AG04449 (cell line): ENCODE measurements around the gene AIG1.

ENCODE experiments used
- CTCF ChIA-PET: fragments of 350-600 bp; formaldehyde crosslinking; extraction: SDS; loops from one replicate; lab custom pipeline; 2021; ENCODE audit warnings: antibody characterized with exemption; lab: Yijun Ruan, JAX
- POLR2A ChIA-PET: fragments of 400-600, 350-600 bp; formaldehyde crosslinking; extraction: SDS; loops from one replicate; lab custom pipeline; 2020; ENCODE audit warnings: antibody characterized with exemption, inconsistent platforms; lab: Yijun Ruan, JAX
- DNase-seq: peaks from one replicate; pipeline ENCODE4 v3.0.0-alpha.2; 2010; ENCODE audit warnings: low read depth, low spot score
- H3K4me3 ChIP-seq: 2 replicates; pipeline ENCODE4 v1.5.1; 2011; ENCODE audit warnings: low read depth, mild to moderate bottlenecking, control low read depth, low read length
- CTCF ChIP-seq: IDR thresholded peaks from one replicate; pipeline ENCODE4 v1.5.1; 2011; ENCODE audit warnings: mild to moderate bottlenecking, moderate library complexity, low read length, control low read depth, inconsistent platforms; ENCODE audit not compliant: insufficient read depth; ENCODE audit errors: missing control alignments

The AIG1 gene

GRCh38 chr6:143022587-143022986 lies 38.1 kb upstream of the AIG1 start:
- no peak overlapping the region for H3K4me3 ChIP-seq
- CTCF ChIA-PET = interaction anchor here (0.7 kb wide), 1 partner anchor 330 kb away, joined by 3 read pairs; no protein-coding TSS in a partner anchor
- DNase-seq = no peak
- POLR2A ChIA-PET = no interaction called here
- TF ChIP-seq CTCF = no peak

DNA sequence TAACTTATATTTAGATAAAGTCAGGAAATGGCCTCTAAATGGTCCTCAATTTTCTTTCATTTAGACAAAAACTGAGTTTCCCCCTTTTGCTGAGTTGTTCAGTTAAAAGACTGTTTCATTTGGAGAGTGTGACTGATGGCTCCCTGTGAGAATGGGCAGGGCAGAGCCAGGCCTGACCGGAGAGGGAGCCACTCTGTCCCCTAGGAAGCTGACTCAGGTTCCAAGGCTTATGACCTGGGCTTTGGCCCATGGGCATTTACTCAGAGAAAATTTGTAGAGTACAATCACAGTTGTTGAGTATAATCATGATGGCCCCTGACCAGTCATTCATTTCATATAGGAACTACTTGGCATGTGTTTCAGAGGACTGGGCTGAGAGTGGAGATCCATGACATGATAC lies 37.0 kb upstream of the AIG1 start:
- ChIA-PET POLR2A (no interaction called here), CTCF (interaction anchor here (1.3 kb wide), 1 partner anchor 404 kb away, joined by 3 read pairs; no protein-coding TSS in a partner anchor)

GRCh38 chr6:143024977-143025376 lies 35.7 kb upstream of the AIG1 start:
- ChIA-PET POLR2A (no interaction called here), CTCF (interaction anchor here (0.8 to 1.3 kb wide), 2 partner anchors 11 to 403 kb away, joined by 3 read pairs; no protein-coding TSS in a partner anchor)
- TF ChIP-seq CTCF = no peak
- H3K4me3 ChIP-seq = no peak overlapping the region
- DNase-seq = no peak

More for the DNA sequence above, 37.0 kb upstream of the AIG1 start:
- DNase-seq = no peak
- no peak for TF ChIP-seq CTCF
- no peak overlapping the region for H3K4me3 ChIP-seq

DNA sequence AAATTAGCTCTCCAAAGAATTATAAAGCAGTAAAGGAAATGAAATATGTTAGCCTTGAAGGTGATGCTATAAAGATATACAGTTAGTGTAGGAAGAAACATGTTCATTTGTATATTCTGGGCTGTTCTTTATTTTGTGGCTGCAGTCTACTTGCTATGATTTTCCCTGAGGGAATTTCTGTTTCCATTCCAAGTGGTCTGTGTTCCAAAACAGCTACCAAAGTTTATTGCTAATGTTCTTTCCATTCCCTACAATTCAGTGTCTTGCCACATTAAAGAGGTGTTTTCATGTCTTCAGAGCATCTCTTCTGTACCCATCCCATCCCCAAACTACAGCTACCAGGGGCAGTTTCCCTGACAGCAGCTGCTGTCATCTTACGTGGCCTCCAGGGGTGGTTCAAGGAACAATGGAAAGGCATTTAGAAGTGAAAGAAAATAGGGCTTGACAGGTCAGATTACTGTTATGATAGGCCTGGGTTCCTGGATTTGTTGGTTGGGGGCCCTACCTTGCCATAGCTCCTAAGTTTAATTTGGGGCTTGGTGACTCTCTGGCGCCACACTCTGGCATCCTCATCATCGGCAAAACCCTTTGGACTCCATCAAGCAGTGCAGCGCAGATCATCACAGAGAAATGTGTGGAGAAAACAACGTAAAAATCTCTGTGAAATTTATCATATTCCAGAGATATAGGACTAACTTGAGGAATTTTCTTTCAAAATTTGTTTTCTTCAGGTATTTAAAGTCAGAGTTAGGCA lies 33.8 kb upstream of the AIG1 start:
- peak; percentile 46 for TF ChIP-seq CTCF
- DNase-seq = no peak
- POLR2A ChIA-PET = interaction anchor here (0.7 kb wide), 1 partner anchor 143 kb away, joined by 3 read pairs; no protein-coding TSS in a partner anchor
- CTCF ChIA-PET = interaction anchor here (0.6 to 1.7 kb wide), 8 partner anchors 8 to 552 kb away, joined by 3 to 12 read pairs (median 3); no protein-coding TSS in a partner anchor
- no peak overlapping the region for H3K4me3 ChIP-seq

GRCh38 chr6:143034689-143035334 lies 25.9 kb upstream of the AIG1 start:
- no peak for DNase-seq
- H3K4me3 ChIP-seq = no peak overlapping the region
- ChIA-PET POLR2A (no interaction called here), CTCF (interaction anchor here (1.2 kb wide), 1 partner anchor 12 kb away, joined by 3 read pairs; no protein-coding TSS in a partner anchor)
- TF ChIP-seq CTCF = no peak

DNA sequence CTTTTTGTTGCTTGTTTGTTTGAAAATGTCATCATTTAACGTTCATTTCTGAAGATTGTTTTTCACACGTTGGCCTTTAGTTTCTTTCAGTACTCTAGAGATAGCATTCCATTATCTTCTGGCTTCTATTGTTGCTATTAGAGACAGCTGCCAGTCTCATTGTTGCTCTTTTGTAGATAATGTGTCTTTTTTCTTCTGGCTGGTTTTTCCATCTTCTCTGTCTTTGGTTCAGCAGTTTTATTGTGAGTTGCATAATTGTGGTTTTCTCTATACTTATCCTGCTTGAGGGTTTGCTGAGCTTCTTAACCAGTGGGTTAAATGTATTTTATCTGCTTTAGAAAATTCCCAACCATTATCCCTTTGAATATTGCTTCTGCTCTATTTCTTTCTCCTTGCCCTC lies 23.2 kb upstream of the AIG1 start:
- ChIA-PET CTCF (no interaction called here), POLR2A (no interaction called here)

More for the DNA sequence above, 23.2 kb upstream of the AIG1 start:
- DNase-seq = no peak
- H3K4me3 ChIP-seq = no peak overlapping the region
- TF ChIP-seq CTCF = no peak
